Activated T-helper 1 cell treated with Interleukin-2 at 50 U/mL for 16 hours (primary cell): ENCODE measurements around the gene RPL10A.
"Not testable (repeated sequence)": the region's sequence is repeated elsewhere in the genome, so short reads cannot be mapped to it uniquely, and the experiment has no call there.

Experiments used
- DNase-seq: peaks from one replicate; pipeline ENCODE4 v3.0.0-alpha.2; 2020; ENCODE audit warnings: low read depth

The RPL10A gene

GRCh38 chr6:35468181-35468979 lies at the start of gene RPL10A:
RPL10A (plus strand) TSS chr6:35468401; CDS start chr6:35468435, 34 bp downstream.
- peak; percentile 94 for DNase-seq

- DNase-seq, result no peak
Observed at GRCh38 chr6:35419417-35419816, 48.8 kb upstream of the RPL10A start.

- DNase-seq, result no peak
Observed at GRCh38 chr6:35419961-35420360, 48.2 kb upstream of the RPL10A start.

- DNase-seq, result no peak
Observed at GRCh38 chr6:35425284-35425683, 42.9 kb upstream of the RPL10A start.

- no peak for DNase-seq
Observed at GRCh38 chr6:35426074-35426473, 42.1 kb upstream of the RPL10A start.

GRCh38 chr6:35427435-35427834 lies 40.8 kb upstream of the RPL10A start:
- no peak for DNase-seq

GRCh38 chr6:35427851-35428321 lies 40.3 kb upstream of the RPL10A start:
- no peak for DNase-seq

- DNase-seq, result no peak
Observed at GRCh38 chr6:35428421-35429149, 39.6 kb upstream of the RPL10A start.

- no peak for DNase-seq
Observed at GRCh38 chr6:35429463-35429862, 38.7 kb upstream of the RPL10A start.

- DNase-seq, result no peak
Observed at GRCh38 chr6:35432291-35432690, 35.9 kb upstream of the RPL10A start.

- DNase-seq, result not testable (repeated sequence)
Observed at GRCh38 chr6:35432702-35433101, 35.5 kb upstream of the RPL10A start.

- DNase-seq, result no peak
Observed at GRCh38 chr6:35435074-35435837, 32.9 kb upstream of the RPL10A start.

- no peak for DNase-seq
Observed at GRCh38 chr6:35436071-35436857, 31.9 kb upstream of the RPL10A start.

GRCh38 chr6:35438378-35439065 lies 29.7 kb upstream of the RPL10A start:
- DNase-seq, result not testable (repeated sequence)

- DNase-seq, result no peak
Observed at GRCh38 chr6:35439308-35439707, 28.9 kb upstream of the RPL10A start.

GRCh38 chr6:35441205-35441604 lies 27.0 kb upstream of the RPL10A start:
- DNase-seq, result no peak

- DNase-seq, result no peak
Observed at GRCh38 chr6:35441642-35442041, 26.6 kb upstream of the RPL10A start.

- no peak for DNase-seq
Observed at GRCh38 chr6:35442693-35443092, 25.5 kb upstream of the RPL10A start.

GRCh38 chr6:35443341-35444030 lies 24.7 kb upstream of the RPL10A start:
- no peak for DNase-seq

GRCh38 chr6:35445691-35446090 lies 22.5 kb upstream of the RPL10A start:
- DNase-seq, result no peak
